Gastrocnemius medialis (tissue), 4 donors: ENCODE measurements around the gene NAP1L4.

Source experiments
- CTCF ChIP-seq, 5 experiments: fragments of 450-650 bp in 3 of 5; fragments of 200-600 bp in 2 of 5; sonication (generic) in 2 of 5; IDR thresholded peaks in 4 of 5; conservative IDR thresholded peaks in 1 of 5; 1 replicate in 4 of 5; 2 replicates in 1 of 5; pipeline ENCODE4 v1.5.1; 2016 to 2019; ENCODE audit warnings: antibody characterized with exemption in 5 of 5, mild to moderate bottlenecking in 3 of 5, moderate library complexity in 3 of 5
- POLR2A ChIP-seq, 2 donors: fragments of 450-650 bp; IDR thresholded peaks; one replicate each; pipeline ENCODE4 v1.6.1; 2017; ENCODE audit warnings: antibody characterized with exemption in 2 of 2, mild to moderate bottlenecking in 2 of 2, moderate library complexity in 2 of 2

DNA sequence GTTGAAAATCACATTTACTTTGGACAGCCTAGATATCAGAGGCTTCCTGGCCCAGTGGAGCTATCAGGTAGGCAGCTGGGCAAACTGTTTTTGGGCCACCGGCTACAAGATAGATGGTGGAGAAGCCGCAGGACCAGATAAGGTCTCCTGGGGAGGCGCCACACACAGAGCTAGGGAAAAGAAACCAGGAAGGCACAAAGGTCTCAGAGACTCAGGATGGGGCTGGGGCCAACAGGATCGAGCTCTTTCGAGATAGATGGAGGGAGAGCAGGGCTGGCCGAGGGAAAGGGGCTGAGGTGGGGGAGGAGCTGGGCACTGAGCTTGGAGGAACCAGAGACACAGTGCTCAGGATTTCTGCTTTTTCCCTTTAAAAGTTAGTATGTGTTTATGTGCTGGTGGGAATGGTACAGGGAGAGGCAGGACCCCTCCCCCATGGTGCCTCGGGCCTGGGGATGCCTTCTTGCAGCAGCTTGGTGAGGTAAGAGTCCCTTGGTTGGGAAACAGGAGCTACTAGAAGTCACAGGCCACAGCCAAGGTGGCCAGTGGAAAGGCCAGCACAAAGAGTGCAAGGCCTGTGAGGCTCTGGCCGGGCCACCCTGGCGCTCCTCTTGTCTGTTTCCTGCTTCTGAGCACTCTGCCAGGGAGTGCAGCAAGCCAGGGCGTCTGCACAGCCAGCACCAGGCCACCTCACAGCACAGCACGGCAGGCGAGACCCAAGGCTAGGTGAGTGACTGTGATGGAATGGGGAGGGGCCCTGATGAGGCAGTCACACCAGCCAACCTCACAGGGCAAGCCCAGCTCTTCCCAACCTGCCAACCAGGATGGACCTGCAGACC lies 11.5 kb upstream of the NAP1L4 start:
- TF ChIP-seq POLR2A (IDR thresholded peaks at IDR 0.05) (no peak), CTCF (IDR thresholded peaks at IDR 0.05 in 4 of 5, conservative IDR thresholded peaks at IDR 0.05 in 1 of 5) (no peak)
